H1 (cell line): ENCODE results near the gene ANKRD6. TPM values are rescaled to one million over a fixed set of nuclear protein-coding genes. Genes with fewer than 3 reads are reported as not detected.
A peak's percentile ranks its signal among the peaks of the same experiment; 100 is the strongest.

Source experiments
- CTCF ChIA-PET: fragments of 300-600 bp; sonication (Branson Sonifier 250); formaldehyde crosslinking; loops from one replicate; lab custom pipeline; 2021; ENCODE audit not compliant: partially characterized antibody; lab: Charles Lee
- POLR2A ChIA-PET: fragments of 300-600 bp; sonication (Branson Sonifier 250); formaldehyde crosslinking; loops from one replicate; lab custom pipeline; 2021; ENCODE audit warnings: inconsistent platforms; ENCODE audit not compliant: partially characterized antibody; lab: Charles Lee
- DNase-seq, 2 experiments: peaks; one replicate each; pipeline versions ENCODE4 v3.0.0 to v3.0.0-alpha.2; 2010 to 2022; ENCODE audit warnings: low spot score in 2 of 2, low read depth in 1 of 2, mixed read lengths in 1 of 2
- FAIRE-seq: peaks from 2 replicates; lab custom pipeline; 2011; peaks lifted over from hg19 to GRCh38; lab: Jason Lieb, UNC
- H2AFZ ChIP-seq: 2 replicates; pipeline ENCODE4 v1.8.1; 2012; ENCODE audit warnings: low read length, inconsistent platforms
- H2AK5ac ChIP-seq: 2 replicates; pipeline ENCODE4 v1.6.1; 2013; ENCODE audit warnings: low read depth, low read length
- H2BK120ac ChIP-seq: replicated peaks from 2 replicates; pipeline ENCODE3; 2013; ENCODE audit warnings: low read depth, low read length, inconsistent platforms
- H2BK12ac ChIP-seq: 2 replicates; pipeline ENCODE4 v1.6.1; 2013; ENCODE audit warnings: low read depth, low read length
- H2BK15ac ChIP-seq: 2 replicates; pipeline ENCODE4 v1.6.1; 2013; ENCODE audit warnings: low read length
- H2BK20ac ChIP-seq: 2 replicates; pipeline ENCODE4 v1.6.1; 2013; ENCODE audit warnings: low read length
- H2BK5ac ChIP-seq: 2 replicates; pipeline ENCODE4 v1.6.1; 2013; ENCODE audit warnings: low read depth, low read length
- H3K14ac ChIP-seq: 2 replicates; pipeline ENCODE4 v1.6.1; 2013; ENCODE audit warnings: inconsistent platforms; ENCODE audit not compliant: insufficient read length
- H3K18ac ChIP-seq: 2 replicates; pipeline ENCODE4 v1.6.1; 2013; ENCODE audit warnings: low read length; ENCODE audit errors: extremely low read depth
- H3K23ac ChIP-seq: 2 replicates; pipeline ENCODE4 v1.6.1; 2013; ENCODE audit warnings: inconsistent platforms; ENCODE audit not compliant: insufficient read length
- H3K23me2 ChIP-seq: 2 replicates; pipeline ENCODE4 v1.6.1; 2013; ENCODE audit warnings: low read depth, low read length
- H3K27ac ChIP-seq: 2 replicates; pipeline ENCODE4 v1.6.1; 2011; ENCODE audit warnings: low read depth, low read length, inconsistent platforms
- H3K27me3 ChIP-seq, 4 experiments: replicated peaks in 1 of 4; 1 replicate in 1 of 4; 2 replicates in 3 of 4; pipeline versions ENCODE4 v1.6.1 to v1.8.1; 2011 to 2013; ENCODE audit warnings: low read length in 3 of 4, mild to moderate bottlenecking in 3 of 4, inconsistent platforms in 2 of 4, mixed read lengths in 2 of 4, moderate library complexity in 1 of 4; ENCODE audit not compliant: control insufficient read depth in 3 of 4, insufficient read depth in 3 of 4; ENCODE audit errors: extremely low read depth in 1 of 4
- H3K36me3 ChIP-seq, 4 experiments: 2 replicates each; pipeline versions ENCODE4 v1.6.1 to v1.8.1; 2011 to 2013; ENCODE audit warnings: mild to moderate bottlenecking in 4 of 4, low read length in 3 of 4, moderate library complexity in 2 of 4, control low read depth in 1 of 4, inconsistent platforms in 1 of 4; ENCODE audit not compliant: insufficient read depth in 4 of 4, control insufficient read depth in 2 of 4
- H3K4ac ChIP-seq: replicated peaks from 2 replicates; pipeline ENCODE3; 2013; ENCODE audit warnings: low read length, low read depth, mixed read lengths, inconsistent platforms; ENCODE audit not compliant: insufficient read length
- H3K4me1 ChIP-seq, 4 experiments: replicated peaks in 1 of 4; 1 replicate in 1 of 4; 2 replicates in 3 of 4; pipeline versions ENCODE4 v1.6.1 to v1.8.1; 2011 to 2013; ENCODE audit warnings: low read length in 3 of 4, inconsistent platforms in 2 of 4, mixed read lengths in 1 of 4; ENCODE audit not compliant: insufficient read depth in 4 of 4, control insufficient read depth in 3 of 4
- H3K4me2 ChIP-seq, 2 experiments: 2 replicates each; pipeline versions ENCODE4 v1.6.1 to v1.8.1; 2011 to 2013; ENCODE audit warnings: low read depth in 2 of 2, low read length in 2 of 2, control low read depth in 1 of 2, inconsistent platforms in 1 of 2, mild to moderate bottlenecking in 1 of 2; ENCODE audit not compliant: insufficient read depth in 1 of 2
- H3K4me3 ChIP-seq, 4 experiments: fragments of 200-600, 300-600 bp in 1 of 4; sonication (generic), shearing (Covaris generic), sonication (Bioruptor Twin) in 1 of 4; 2 replicates each; pipeline versions ENCODE4 v1.5.1 to v1.8.1; 2011 to 2016; ENCODE audit warnings: low read length in 4 of 4, low read depth in 3 of 4, control low read depth in 2 of 4, inconsistent platforms in 2 of 4, mild to moderate bottlenecking in 2 of 4, mixed read lengths in 1 of 4, moderate library complexity in 1 of 4; ENCODE audit not compliant: insufficient read depth in 2 of 4; ENCODE audit errors: extremely low read depth in 1 of 4
- H3K56ac ChIP-seq: replicated peaks from 2 replicates; pipeline ENCODE3; 2013; ENCODE audit warnings: low read depth, mild to moderate bottlenecking, mixed read lengths, low read length, inconsistent platforms; ENCODE audit not compliant: insufficient read length
- H3K79me1 ChIP-seq: 2 replicates; pipeline ENCODE4 v1.6.1; 2013; ENCODE audit warnings: low read depth, low read length, control low read depth
- H3K79me2 ChIP-seq, 2 experiments: 2 replicates each; pipeline versions ENCODE4 v1.6.1 to v1.8.1; 2012 to 2013; ENCODE audit warnings: low read length in 2 of 2, mild to moderate bottlenecking in 2 of 2, inconsistent platforms in 1 of 2; ENCODE audit not compliant: insufficient read depth in 2 of 2, control insufficient read depth in 1 of 2
- H3K9ac ChIP-seq, 4 experiments: replicated peaks in 1 of 4; 1 replicate in 1 of 4; 2 replicates in 3 of 4; pipeline versions ENCODE4 v1.6.1 to v1.8.1; 2011 to 2013; ENCODE audit warnings: low read depth in 3 of 4, low read length in 3 of 4, control low read depth in 2 of 4, mild to moderate bottlenecking in 2 of 4, moderate library complexity in 2 of 4, inconsistent platforms in 1 of 4; ENCODE audit errors: extremely low read depth in 1 of 4
- H3K9me3 ChIP-seq, 2 experiments: 2 replicates each; pipeline versions ENCODE4 v1.6.1 to v1.8.1; 2012 to 2013; ENCODE audit warnings: mild to moderate bottlenecking in 2 of 2, moderate library complexity in 2 of 2, control low read depth in 1 of 2, inconsistent platforms in 1 of 2, low read depth in 1 of 2, low read length in 1 of 2, mixed read lengths in 1 of 2; ENCODE audit not compliant: insufficient read depth in 2 of 2
- H4K20me1 ChIP-seq, 2 experiments: replicated peaks in 1 of 2; 2 replicates each; pipeline versions ENCODE3 to v1.8.1; 2011 to 2013; ENCODE audit warnings: inconsistent platforms in 2 of 2, low read length in 2 of 2, mild to moderate bottlenecking in 1 of 2; ENCODE audit not compliant: insufficient read depth in 2 of 2, control insufficient read depth in 1 of 2
- H4K5ac ChIP-seq: 2 replicates; pipeline ENCODE4 v1.6.1; 2013; ENCODE audit warnings: low read length, low read depth, mixed read lengths, inconsistent platforms; ENCODE audit not compliant: insufficient read length
- H4K8ac ChIP-seq: 2 replicates; pipeline ENCODE4 v1.8.0; 2013; ENCODE audit warnings: mild to moderate bottlenecking, moderate library complexity, low read length, inconsistent platforms; ENCODE audit not compliant: insufficient read depth; ENCODE audit errors: extremely low read depth
- H4K91ac ChIP-seq: replicated peaks from 2 replicates; pipeline ENCODE3; 2013; ENCODE audit warnings: low read length, mixed read lengths, inconsistent platforms; ENCODE audit not compliant: insufficient read length
- CEBPB ChIP-seq: IDR thresholded peaks from 2 replicates; pipeline ENCODE4 v1.6.1; 2012; ENCODE audit warnings: low read depth, low read length
- E2F6 ChIP-seq: IDR thresholded peaks from 2 replicates; pipeline ENCODE4 v1.6.1; 2012; ENCODE audit warnings: inconsistent platforms
- HDAC2 ChIP-seq, 2 experiments: fragments of 300-600 bp in 1 of 2; sonication (generic) in 1 of 2; IDR thresholded peaks; 2 replicates each; pipeline ENCODE4 v1.6.1; 2011 to 2012; ENCODE audit warnings: low read depth in 2 of 2, low read length in 2 of 2, mild to moderate bottlenecking in 2 of 2, moderate library complexity in 2 of 2, borderline replicate concordance in 1 of 2, inconsistent platforms in 1 of 2
- JUND ChIP-seq: IDR thresholded peaks from 2 replicates; pipeline ENCODE4 v1.6.1; 2011; ENCODE audit warnings: mild to moderate bottlenecking, improper control_type of control experiment, low read length
- MAFK ChIP-seq: IDR thresholded peaks from 2 replicates; pipeline ENCODE4 v1.6.1; 2012; ENCODE audit warnings: low read depth, mild to moderate bottlenecking, improper control_type of control experiment, low read length
- POLR2AphosphoS5 ChIP-seq: IDR thresholded peaks from 2 replicates; pipeline ENCODE4 v1.6.1; 2011; ENCODE audit warnings: low read depth, low read length
- WGBS, 2 experiments: shearing (Covaris generic) in 1 of 2; methylation state at CpG; one replicate each; pipeline versions ENCODE4 v1.1.6 to v1.1.7; 2013 to 2015; ENCODE audit warnings: low lambda C conversion rate in 2 of 2, mixed read lengths in 2 of 2, inconsistent platforms in 1 of 2, low coverage in 1 of 2, missing lambda C conversion rate in 1 of 2; ENCODE audit not compliant: insufficient replicate concordance in 2 of 2, insufficient coverage in 1 of 2, insufficient read length in 1 of 2; ENCODE audit errors: extremely low coverage in 1 of 2, missing lambda C conversion rate in 1 of 2; 5-methylcytosine and 5-hydroxymethylcytosine counted together
- polyA plus RNA-seq, 7 experiments: library from polyadenylated mRNA; depleted of rRNA in 3 of 7; stranded (reverse) in 5 of 7; unstranded in 2 of 7; fragments of >200 nt in 5 of 7; fragments of 200-250 nt in 2 of 7; gene quantifications; 1 replicate in 5 of 7; 2 replicates in 1 of 7; 4 replicates in 1 of 7; pipeline versions ENCODE4 v1.2.1 to v1.2.3, GENCODE V29; 2011 to 2013; ENCODE audit warnings: missing spikeins in 2 of 7, mixed read lengths in 2 of 7
- total RNA-seq: library from RNA; stranded (reverse); fragmentation: NEBNext Ultra II Directional; extraction: Animal tissue kit (Norgen Biotek cat#: 25700); gene quantifications from 2 replicates; pipeline ENCODE4 v1.2.1, GENCODE V29; 2021

Gene ANKRD6
- total and polyA plus RNA-seq, 2 of the 8 experiments (the other 6 are each of a cell fraction or from before 2014, with no cell fraction given), result 5.9 to 12.8 TPM

GRCh38 chr6:89385156-89385667 lies 47.7 kb upstream of the ANKRD6 start:
- Histone ChIP-seq H3K23ac (no peak overlapping the region), H2BK12ac (no peak overlapping the region), H4K8ac (no peak overlapping the region), H3K9ac (peak overlapping the region in 1 of 4 experiments; percentile 47; a peak in 1 of 7 replicates), H3K9me3 (no peaks in the 10 kb centered on the region), H2AK5ac (no peak overlapping the region; the same call in 1 of the 2 replicates), H3K27ac (no peak overlapping the region), H2BK120ac (no peak overlapping the region), H3K23me2 (no peaks in the 10 kb centered on the region), H3K4me1 (peaks cover 0 to 3% (median 1%) of the 10 kb centered on the region in 4 experiments; a peak in 1 of 7 replicates), H3K27me3 (no peaks in the 10 kb centered on the region), H3K4ac (no peak overlapping the region), H3K14ac (no peak overlapping the region), H2AFZ (no peak overlapping the region), H3K36me3 (peaks cover 0 to 4% (median 0%) of the 10 kb centered on the region in 4 experiments; a peak in 1 of 8 replicates), H2BK20ac (no peak overlapping the region), H3K18ac (no peak overlapping the region), H4K91ac (no peak overlapping the region), H3K79me1 (no peaks in the 10 kb centered on the region), H3K56ac (no peak overlapping the region), H3K4me2 (no peak overlapping the region), H2BK5ac (0 out of 2 replicates have a peak overlapping the region, but pooled peaks have one; percentile 55), H3K79me2 (no peaks in the 10 kb centered on the region), H3K4me3 (no peak overlapping the region), H4K20me1 (no peaks in the 10 kb centered on the region), H2BK15ac (no peak overlapping the region), H4K5ac (no peak overlapping the region)
- WGBS, 2 experiments, result 86% methylated on average over 5 of the region's 5 CpGs; no CpG with 5 or more reads in 1 of the 2 experiments
- DNase-seq, result peak in 1 of 2 experiments; percentile 37
- 0 out of 2 replicates have a peak, but pooled peaks have one; percentile 4 for TF ChIP-seq MAFK
- TF ChIP-seq E2F6, result no peak
- no peak for TF ChIP-seq HDAC2 (IDR thresholded peaks at IDR 0.05; ENCODE audit: borderline replicate concordance in 1 of 2, low read depth in 2 of 2, low read length in 2 of 2)
- 0 out of 2 replicates have a peak, but pooled peaks have one; percentile 37 for TF ChIP-seq JUND
- no peak for TF ChIP-seq CEBPB
- TF ChIP-seq POLR2AphosphoS5, result no peak
- FAIRE-seq, result no peak
- CTCF ChIA-PET, result interaction anchor here (1.2 to 1.9 kb wide), 3 partner anchors 9 to 224 kb away, joined by 3 to 14 read pairs (median 12); no protein-coding TSS in a partner anchor
- POLR2A ChIA-PET, result interaction anchor here (0.6 kb wide), 1 partner anchor 517 kb away, joined by 3 read pairs; no protein-coding TSS in a partner anchor
